HG03378 (cell line): ENCODE results near the gene SLC9A4.
"Not testable (repeated sequence)": the region's sequence is repeated elsewhere in the genome, so short reads cannot be mapped to it uniquely, and the experiment has no call there.

Experiments
- ATAC-seq: cut with Tn5 transposase; IDR thresholded peaks from one replicate; pipeline ENCODE4 v1.9.1; 2021; ENCODE audit warnings: mild to moderate bottlenecking, moderate library complexity; ENCODE audit not compliant: unreplicated experiment

Gene SLC9A4

DNA sequence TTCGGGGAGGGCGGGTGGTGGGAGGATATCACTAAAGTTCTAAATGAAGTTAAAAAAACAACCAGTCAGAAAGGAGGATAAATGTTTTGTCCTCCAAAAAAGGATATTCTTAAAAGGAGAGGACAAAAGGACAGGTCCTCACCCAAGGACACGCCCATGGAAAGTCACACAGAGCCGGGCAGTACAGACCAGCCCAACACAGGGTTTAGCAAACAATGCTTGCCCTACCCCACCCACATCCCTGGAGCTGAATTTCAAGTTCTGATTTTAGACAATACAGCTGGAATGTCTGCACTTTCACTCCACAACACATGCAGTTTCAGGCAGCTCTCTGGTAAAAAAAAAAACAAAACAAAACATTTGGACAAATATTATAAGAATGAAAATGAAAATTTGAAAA is 67.9 kb downstream of the SLC9A4 start:
- no peak for ATAC-seq

- ATAC-seq = no peak
Observed at GRCh38 chr2:102544182-102544581, 71.2 kb downstream of the SLC9A4 start.

DNA sequence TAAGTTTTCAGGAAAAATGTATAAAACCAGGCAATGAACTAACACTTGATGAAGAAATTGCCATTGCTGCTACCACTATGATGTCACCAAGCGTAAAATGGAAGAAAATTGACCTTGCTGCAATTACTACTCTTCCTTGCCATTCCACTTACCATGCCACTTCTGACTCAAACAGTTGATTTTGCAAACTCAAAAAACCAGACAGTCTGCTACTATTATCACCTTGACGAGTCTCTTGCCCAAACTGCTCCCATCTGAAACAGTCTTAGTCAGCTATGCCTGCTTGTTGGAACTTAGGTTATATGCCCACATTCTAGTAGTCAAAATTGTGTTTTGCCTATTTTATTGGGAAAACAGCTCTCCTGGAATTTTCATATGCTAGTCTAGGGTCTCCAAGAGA is 74.4 kb downstream of the SLC9A4 start:
- no peak for ATAC-seq

- no peak for ATAC-seq
Observed at GRCh38 chr2:102549027-102549426, 76.0 kb downstream of the SLC9A4 start.

- no peak for ATAC-seq
Observed at GRCh38 chr2:102550151-102550550, 77.1 kb downstream of the SLC9A4 start.

DNA sequence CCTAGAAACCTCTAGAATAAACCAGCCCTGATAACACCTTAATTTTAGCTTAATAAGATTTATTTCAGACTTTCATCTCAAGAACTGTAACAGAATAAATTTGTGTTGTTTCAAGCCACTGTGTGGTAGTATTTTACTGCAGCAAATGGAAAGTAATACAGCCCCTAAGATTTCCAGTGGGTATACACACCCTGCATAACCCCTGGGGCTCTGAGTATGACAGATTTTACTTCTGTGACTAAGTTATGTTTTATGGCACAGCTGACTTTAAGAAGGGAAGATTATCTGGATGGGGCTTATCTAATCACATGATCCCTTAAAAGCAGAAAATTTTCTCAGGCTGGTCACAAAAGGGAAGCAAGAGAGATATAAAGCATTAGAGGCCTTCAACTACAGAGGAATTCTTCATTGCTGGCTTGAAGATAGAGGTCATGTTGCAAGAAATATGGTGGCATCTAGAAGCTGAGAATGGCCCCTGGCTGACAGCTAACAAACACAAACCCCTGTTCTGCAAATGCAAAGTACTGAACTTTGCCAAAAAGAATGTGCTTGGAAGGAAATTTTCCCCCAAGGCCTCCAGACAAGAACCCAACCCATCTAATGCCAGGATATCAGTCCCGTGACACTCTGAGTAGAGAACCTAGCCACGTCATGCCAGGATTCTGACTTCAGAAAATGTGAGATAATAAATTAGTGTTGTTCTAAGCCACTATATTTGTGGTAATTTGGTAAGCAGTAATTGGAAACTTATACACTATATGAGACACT is 78.5 kb downstream of the SLC9A4 start:
- no peak for ATAC-seq

DNA sequence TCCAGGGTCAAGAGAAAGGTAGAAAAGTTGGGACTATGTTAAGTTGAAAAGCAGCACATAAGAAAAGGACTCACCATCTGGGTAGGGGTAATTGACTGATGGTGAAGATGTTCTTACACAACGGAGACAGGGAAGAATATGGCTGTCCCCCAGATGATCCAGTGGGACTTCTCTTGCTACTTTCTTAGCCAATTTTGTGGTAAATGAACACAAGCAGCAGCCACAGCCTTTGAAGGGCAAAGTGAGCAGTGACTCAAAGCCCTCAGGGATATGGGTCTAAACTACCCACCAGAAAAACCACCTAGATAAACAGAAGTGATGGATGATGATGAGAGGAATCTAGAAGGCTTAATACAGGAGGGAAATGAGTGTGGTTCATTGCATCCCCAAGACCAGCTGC is 80.6 kb downstream of the SLC9A4 start:
- no peak for ATAC-seq

GRCh38 chr2:102558463-102558862 is 85.4 kb downstream of the SLC9A4 start:
- ATAC-seq = no peak

DNA sequence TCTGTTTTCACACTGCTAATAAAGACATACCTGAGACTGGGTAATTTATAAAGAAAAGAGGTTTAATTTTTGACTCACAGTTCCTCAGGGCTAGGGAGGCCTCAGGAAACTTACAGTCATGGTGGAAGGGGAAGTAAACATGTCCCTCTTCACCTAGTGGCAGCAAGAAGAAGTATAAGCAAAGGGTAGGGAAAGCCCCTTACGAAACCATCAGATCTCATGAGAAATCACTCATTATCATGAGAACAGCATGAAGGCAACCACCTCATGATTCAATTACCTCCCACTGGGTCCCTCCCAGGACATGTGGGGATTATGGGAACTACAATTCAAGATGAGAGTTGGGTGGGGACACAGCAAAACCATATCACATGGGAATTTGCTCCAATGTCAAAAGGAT is 89.5 kb downstream of the SLC9A4 start:
- not testable (repeated sequence) for ATAC-seq

GRCh38 chr2:102575888-102576287 is 102.9 kb downstream of the SLC9A4 start:
- ATAC-seq = no peak

- ATAC-seq = no peak
Observed at GRCh38 chr2:102578376-102578775, 105.3 kb downstream of the SLC9A4 start.

DNA sequence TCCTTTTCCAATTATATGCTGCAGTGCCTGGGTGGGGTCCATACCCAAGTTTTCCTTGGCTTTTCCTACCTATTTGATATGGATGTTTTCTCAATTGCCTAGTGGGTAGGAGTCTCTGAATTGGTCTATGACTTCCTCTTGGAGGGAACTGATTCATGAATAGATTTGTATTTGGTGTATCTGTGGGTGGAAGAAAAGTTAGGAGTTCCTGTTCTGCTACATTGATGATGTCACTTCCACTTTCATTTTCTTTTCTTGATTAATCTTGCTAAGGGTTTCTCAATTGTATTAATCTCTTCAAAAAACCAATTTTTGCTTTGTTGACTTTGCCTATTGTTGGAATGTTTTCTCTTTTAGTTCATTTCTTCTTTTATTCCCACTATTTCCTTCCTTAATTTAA is 108.9 kb downstream of the SLC9A4 start:
- no peak for ATAC-seq

GRCh38 chr2:102582845-102583244 is 109.8 kb downstream of the SLC9A4 start:
- no peak for ATAC-seq
